Liver (tissue), 9 donors: Measurements from ENCODE around the gene LRMDA. TPM values are rescaled to one million over a fixed set of nuclear protein-coding genes. Genes with fewer than 3 reads are reported as not detected.

ENCODE experiments used
- DNase-seq: peaks from one replicate; pipeline ENCODE4 v3.0.0-alpha.2; 2017; ENCODE audit warnings: low spot score
- H3K27ac ChIP-seq, 2 donors: one replicate each; pipeline ENCODE4 v1.7.0; 2013; ENCODE audit warnings: inconsistent platforms in 2 of 2, low read length in 2 of 2, control low read depth in 1 of 2, low read depth in 1 of 2, mild to moderate bottlenecking in 1 of 2
- H3K27me3 ChIP-seq, 4 donors: one replicate each; pipeline versions ENCODE4 v1.6.1 to v1.7.0; 2013; ENCODE audit warnings: low read length in 3 of 4, inconsistent platforms in 1 of 4, mild to moderate bottlenecking in 1 of 4, moderate library complexity in 1 of 4; ENCODE audit not compliant: control insufficient read depth in 4 of 4, insufficient read depth in 4 of 4
- H3K36me3 ChIP-seq, 4 donors: one replicate each; pipeline versions ENCODE4 v1.6.1 to v1.7.0; 2013; ENCODE audit warnings: low read length in 3 of 4, mild to moderate bottlenecking in 3 of 4, low read depth in 1 of 4, moderate library complexity in 1 of 4; ENCODE audit not compliant: control insufficient read depth in 4 of 4, insufficient read depth in 3 of 4
- H3K4me1 ChIP-seq, 4 donors: one replicate each; pipeline versions ENCODE4 v1.6.1 to v1.7.0; 2013; ENCODE audit warnings: low read length in 3 of 4, mild to moderate bottlenecking in 3 of 4, moderate library complexity in 1 of 4; ENCODE audit not compliant: control insufficient read depth in 4 of 4, insufficient read depth in 4 of 4
- H3K4me3 ChIP-seq, 3 donors: one replicate each; pipeline versions ENCODE4 v1.6.1 to v1.7.0; 2013; ENCODE audit warnings: low read length in 3 of 3, control low read depth in 1 of 3, low read depth in 1 of 3, mild to moderate bottlenecking in 1 of 3
- H3K9ac ChIP-seq, 2 donors: one replicate each; pipeline ENCODE4 v1.7.0; 2013; ENCODE audit warnings: low read length in 2 of 2, mild to moderate bottlenecking in 2 of 2, moderate library complexity in 2 of 2, control low read depth in 1 of 2, low read depth in 1 of 2
- H3K9me3 ChIP-seq, 4 donors: one replicate each; pipeline versions ENCODE4 v1.6.1 to v1.7.0; 2013; ENCODE audit warnings: low read length in 3 of 4; ENCODE audit not compliant: control insufficient read depth in 4 of 4
- EGR1 ChIP-seq, 2 donors: IDR thresholded peaks; 2 replicates each; pipeline ENCODE4 v1.6.1; 2016 to 2018; ENCODE audit warnings: antibody characterized with exemption in 2 of 2, low read depth in 2 of 2
- FOXA1 ChIP-seq: IDR thresholded peaks from 2 replicates; pipeline ENCODE4 v1.6.1; 2016; ENCODE audit warnings: antibody characterized with exemption
- JUND ChIP-seq, 2 donors: IDR thresholded peaks; 2 replicates each; pipeline ENCODE4 v1.6.1; 2016; ENCODE audit warnings: antibody characterized with exemption in 2 of 2
- NR2F2 ChIP-seq: IDR thresholded peaks from 2 replicates; pipeline ENCODE4 v1.6.1; 2016; ENCODE audit warnings: antibody characterized with exemption
- RAD21 ChIP-seq, 2 donors: IDR thresholded peaks; 2 replicates each; pipeline ENCODE4 v1.6.1; 2016; ENCODE audit warnings: antibody characterized with exemption in 2 of 2, mild to moderate bottlenecking in 2 of 2
- RXRA ChIP-seq, 2 donors: IDR thresholded peaks; 2 replicates each; pipeline ENCODE4 v1.6.1; 2017 to 2018; ENCODE audit warnings: antibody characterized with exemption in 2 of 2, mild to moderate bottlenecking in 1 of 2
- SP1 ChIP-seq: IDR thresholded peaks from 2 replicates; pipeline ENCODE4 v1.6.1; 2018; ENCODE audit warnings: antibody characterized with exemption, mild to moderate bottlenecking
- YY1 ChIP-seq: IDR thresholded peaks from 2 replicates; pipeline ENCODE4 v1.6.1; 2016; ENCODE audit warnings: antibody characterized with exemption, mild to moderate bottlenecking
- WGBS: extraction: QIAGEN DNeasy Blood & Tissue Kit; methylation state at CpG from one replicate; pipeline ENCODE4 v1.1.7; 2013; 5-methylcytosine and 5-hydroxymethylcytosine counted together
- polyA plus RNA-seq, 2 donors: library from polyadenylated mRNA; stranded (reverse) in 1 of 2; unstranded in 1 of 2; fragments of 200-250 nt in 1 of 2; fragments of >200 nt in 1 of 2; fragmentation: Nextera tagmentation in 1 of 2; extraction: Ambion mirVana in 1 of 2; gene quantifications; one replicate each; pipeline versions ENCODE4 v1.2.1 to v1.2.3, GENCODE V29; 2013 to 2015
- total RNA-seq, 2 donors: library from RNA; depleted of rRNA; stranded (reverse); fragments of >200 nt; gene quantifications; one replicate each; pipeline ENCODE4 v1.2.3, GENCODE V29; 2014
- TF ChIP-seq, protein P1 (sequence below): IDR thresholded peaks from 2 replicates; pipeline ENCODE4 v1.6.1; 2016; ENCODE audit warnings: antibody characterized with exemption
- TF ChIP-seq, protein P2 (sequence below): IDR thresholded peaks from 2 replicates; pipeline ENCODE4 v1.6.1; 2016; ENCODE audit warnings: antibody characterized with exemption
- TF ChIP-seq, protein P3 (sequence below): fragments of 150-350 bp; IDR thresholded peaks from 2 replicates; pipeline ENCODE4 v1.5.1; 2017; ENCODE audit warnings: improper control_type of control experiment, low read depth, low read length; ENCODE audit not compliant: missing input control
- TF ChIP-seq, protein P4 (sequence below): IDR thresholded peaks from 2 replicates; pipeline ENCODE4 v1.6.1; 2016; ENCODE audit warnings: antibody characterized with exemption, mild to moderate bottlenecking
- donor health status: healthy.
- donor health status: healthy.
- donor health status: healthy.
- donor health status: healthy.
- donor health status: healthy.

LRMDA gene
- total and polyA plus RNA-seq, 4 donors, result 7.9 to 15.8 (median 11.3) TPM

DNA sequence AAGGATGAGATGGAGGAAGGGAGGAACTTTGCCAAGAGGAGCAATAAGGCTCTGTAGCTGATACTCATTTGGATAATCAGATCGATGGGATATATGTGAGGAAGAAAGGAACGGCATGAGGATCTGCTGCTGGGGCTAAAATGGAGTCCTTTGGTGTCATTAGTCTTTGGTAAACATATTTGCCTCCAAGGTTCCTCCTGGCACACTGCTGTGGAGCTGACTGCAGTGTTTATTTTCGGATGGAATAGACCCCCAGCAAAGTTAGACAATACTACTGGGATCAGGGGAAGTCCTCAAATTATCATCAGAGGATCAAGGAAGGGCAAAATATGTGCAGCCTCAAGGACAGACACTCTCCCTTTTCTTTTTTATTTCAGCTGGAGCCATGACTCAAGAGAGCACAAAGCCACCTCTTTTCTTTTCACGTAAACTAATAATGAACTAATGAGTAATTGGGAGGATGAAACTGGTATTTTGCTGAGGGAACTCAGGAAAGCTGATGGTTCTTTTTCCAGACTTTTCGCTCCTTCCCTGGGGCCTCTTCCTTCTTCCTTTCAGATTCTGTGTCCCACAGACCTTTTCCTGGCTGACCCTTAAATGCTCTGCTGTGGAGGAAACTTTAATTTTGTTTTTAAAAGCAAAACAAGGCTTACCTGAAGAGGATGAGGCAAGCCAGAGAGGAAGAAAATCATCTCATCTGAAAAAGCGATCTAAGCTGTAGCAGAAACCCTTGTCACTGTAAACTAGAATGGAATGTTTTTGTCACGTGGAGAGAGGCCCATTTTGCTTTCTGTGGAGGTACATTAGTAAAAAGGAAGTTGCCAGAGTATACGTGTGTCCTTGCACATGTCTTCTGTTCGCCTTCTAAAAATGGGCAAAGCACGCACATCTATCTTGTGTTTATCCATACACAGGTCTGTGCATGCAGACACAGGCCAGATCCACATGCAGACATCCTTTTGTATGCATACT is 33.3 kb downstream of the LRMDA start:
- Histone ChIP-seq H3K4me1 (peaks cover 0 to 2% (median 0%) of the 10 kb centered on the region in 4 donors), H3K4me3 (no peak overlapping the region), H3K9me3 (no peaks in the 10 kb centered on the region), H3K27ac (no peak overlapping the region), H3K36me3 (peaks cover 0 to 3% (median 0%) of the 10 kb centered on the region in 4 donors), H3K9ac (no peak overlapping the region), H3K27me3 (no peaks in the 10 kb centered on the region)
- TF ChIP-seq, protein P1, sequence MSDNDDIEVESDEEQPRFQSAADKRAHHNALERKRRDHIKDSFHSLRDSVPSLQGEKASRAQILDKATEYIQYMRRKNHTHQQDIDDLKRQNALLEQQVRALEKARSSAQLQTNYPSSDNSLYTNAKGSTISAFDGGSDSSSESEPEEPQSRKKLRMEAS, result no peak
- no peak for TF ChIP-seq EGR1 (IDR thresholded peaks at IDR 0.05; ENCODE audit: low read depth in 2 of 2)
- TF ChIP-seq, protein P2, sequence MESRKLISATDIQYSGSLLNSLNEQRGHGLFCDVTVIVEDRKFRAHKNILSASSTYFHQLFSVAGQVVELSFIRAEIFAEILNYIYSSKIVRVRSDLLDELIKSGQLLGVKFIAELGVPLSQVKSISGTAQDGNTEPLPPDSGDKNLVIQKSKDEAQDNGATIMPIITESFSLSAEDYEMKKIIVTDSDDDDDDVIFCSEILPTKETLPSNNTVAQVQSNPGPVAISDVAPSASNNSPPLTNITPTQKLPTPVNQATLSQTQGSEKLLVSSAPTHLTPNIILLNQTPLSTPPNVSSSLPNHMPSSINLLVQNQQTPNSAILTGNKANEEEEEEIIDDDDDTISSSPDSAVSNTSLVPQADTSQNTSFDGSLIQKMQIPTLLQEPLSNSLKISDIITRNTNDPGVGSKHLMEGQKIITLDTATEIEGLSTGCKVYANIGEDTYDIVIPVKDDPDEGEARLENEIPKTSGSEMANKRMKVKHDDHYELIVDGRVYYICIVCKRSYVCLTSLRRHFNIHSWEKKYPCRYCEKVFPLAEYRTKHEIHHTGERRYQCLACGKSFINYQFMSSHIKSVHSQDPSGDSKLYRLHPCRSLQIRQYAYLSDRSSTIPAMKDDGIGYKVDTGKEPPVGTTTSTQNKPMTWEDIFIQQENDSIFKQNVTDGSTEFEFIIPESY, result no peak
- no peak for TF ChIP-seq NR2F2
- TF ChIP-seq SP1, result no peak
- TF ChIP-seq, protein P3, sequence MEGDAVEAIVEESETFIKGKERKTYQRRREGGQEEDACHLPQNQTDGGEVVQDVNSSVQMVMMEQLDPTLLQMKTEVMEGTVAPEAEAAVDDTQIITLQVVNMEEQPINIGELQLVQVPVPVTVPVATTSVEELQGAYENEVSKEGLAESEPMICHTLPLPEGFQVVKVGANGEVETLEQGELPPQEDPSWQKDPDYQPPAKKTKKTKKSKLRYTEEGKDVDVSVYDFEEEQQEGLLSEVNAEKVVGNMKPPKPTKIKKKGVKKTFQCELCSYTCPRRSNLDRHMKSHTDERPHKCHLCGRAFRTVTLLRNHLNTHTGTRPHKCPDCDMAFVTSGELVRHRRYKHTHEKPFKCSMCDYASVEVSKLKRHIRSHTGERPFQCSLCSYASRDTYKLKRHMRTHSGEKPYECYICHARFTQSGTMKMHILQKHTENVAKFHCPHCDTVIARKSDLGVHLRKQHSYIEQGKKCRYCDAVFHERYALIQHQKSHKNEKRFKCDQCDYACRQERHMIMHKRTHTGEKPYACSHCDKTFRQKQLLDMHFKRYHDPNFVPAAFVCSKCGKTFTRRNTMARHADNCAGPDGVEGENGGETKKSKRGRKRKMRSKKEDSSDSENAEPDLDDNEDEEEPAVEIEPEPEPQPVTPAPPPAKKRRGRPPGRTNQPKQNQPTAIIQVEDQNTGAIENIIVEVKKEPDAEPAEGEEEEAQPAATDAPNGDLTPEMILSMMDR, result no peak
- TF ChIP-seq, protein P4, sequence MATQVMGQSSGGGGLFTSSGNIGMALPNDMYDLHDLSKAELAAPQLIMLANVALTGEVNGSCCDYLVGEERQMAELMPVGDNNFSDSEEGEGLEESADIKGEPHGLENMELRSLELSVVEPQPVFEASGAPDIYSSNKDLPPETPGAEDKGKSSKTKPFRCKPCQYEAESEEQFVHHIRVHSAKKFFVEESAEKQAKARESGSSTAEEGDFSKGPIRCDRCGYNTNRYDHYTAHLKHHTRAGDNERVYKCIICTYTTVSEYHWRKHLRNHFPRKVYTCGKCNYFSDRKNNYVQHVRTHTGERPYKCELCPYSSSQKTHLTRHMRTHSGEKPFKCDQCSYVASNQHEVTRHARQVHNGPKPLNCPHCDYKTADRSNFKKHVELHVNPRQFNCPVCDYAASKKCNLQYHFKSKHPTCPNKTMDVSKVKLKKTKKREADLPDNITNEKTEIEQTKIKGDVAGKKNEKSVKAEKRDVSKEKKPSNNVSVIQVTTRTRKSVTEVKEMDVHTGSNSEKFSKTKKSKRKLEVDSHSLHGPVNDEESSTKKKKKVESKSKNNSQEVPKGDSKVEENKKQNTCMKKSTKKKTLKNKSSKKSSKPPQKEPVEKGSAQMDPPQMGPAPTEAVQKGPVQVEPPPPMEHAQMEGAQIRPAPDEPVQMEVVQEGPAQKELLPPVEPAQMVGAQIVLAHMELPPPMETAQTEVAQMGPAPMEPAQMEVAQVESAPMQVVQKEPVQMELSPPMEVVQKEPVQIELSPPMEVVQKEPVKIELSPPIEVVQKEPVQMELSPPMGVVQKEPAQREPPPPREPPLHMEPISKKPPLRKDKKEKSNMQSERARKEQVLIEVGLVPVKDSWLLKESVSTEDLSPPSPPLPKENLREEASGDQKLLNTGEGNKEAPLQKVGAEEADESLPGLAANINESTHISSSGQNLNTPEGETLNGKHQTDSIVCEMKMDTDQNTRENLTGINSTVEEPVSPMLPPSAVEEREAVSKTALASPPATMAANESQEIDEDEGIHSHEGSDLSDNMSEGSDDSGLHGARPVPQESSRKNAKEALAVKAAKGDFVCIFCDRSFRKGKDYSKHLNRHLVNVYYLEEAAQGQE, result no peak
- TF ChIP-seq JUND (IDR thresholded peaks at IDR 0.05), result no peak
- TF ChIP-seq RXRA (IDR thresholded peaks at IDR 0.05), result no peak
- DNase-seq, result no peak
- 84% methylated on average over 10 of the region's 10 CpGs for WGBS

DNA sequence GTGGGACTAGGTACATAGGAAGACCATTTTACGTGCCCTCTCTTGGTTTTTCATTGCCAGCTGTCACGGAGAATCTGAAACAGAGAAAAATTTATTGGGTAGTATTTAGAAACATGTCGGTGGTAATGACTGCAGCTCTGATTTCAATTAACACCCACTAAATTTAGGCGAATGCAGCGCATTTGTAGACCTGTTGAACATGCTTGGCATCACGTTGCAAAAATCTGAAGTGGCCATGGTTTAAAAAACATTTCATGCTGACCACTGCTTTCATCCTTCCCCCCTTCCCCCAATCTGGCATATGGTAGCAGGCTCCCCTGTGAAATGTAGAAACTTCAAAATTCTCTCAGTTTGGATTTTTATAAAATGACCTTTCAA is 34.0 kb downstream of the LRMDA start:
- no peak overlapping the region for H3K27ac ChIP-seq
- 97% methylated on average over 6 of the region's 6 CpGs for WGBS
- H3K9me3 ChIP-seq, result no peaks in the 10 kb centered on the region
- no peak overlapping the region for H3K9ac ChIP-seq
- no peak overlapping the region for H3K4me3 ChIP-seq
- peaks cover 0 to 3% (median 0%) of the 10 kb centered on the region in 4 donors for H3K36me3 ChIP-seq
- DNase-seq, result no peak
- no peaks in the 10 kb centered on the region for H3K27me3 ChIP-seq
- TF ChIP-seq RAD21 (IDR thresholded peaks at IDR 0.05), result no peak
- no peak for TF ChIP-seq FOXA1
- TF ChIP-seq YY1, result no peak
- peaks cover 0 to 2% (median 0%) of the 10 kb centered on the region in 4 donors for H3K4me1 ChIP-seq
